Transverse colon (tissue), 4 donors: Measurements from ENCODE around the gene ZNF334.

Experiments
- POLR2AphosphoS5 ChIP-seq, 3 donors: sonication (generic); formaldehyde crosslinking; IDR thresholded peaks; one replicate each; pipeline ENCODE4 v1.6.1; 2016; ENCODE audit warnings: antibody characterized with exemption in 3 of 3
- TF ChIP-seq, protein P1 (sequence below), 5 experiments: fragments of 200-600 bp in 3 of 5; fragments of 450-650 bp in 2 of 5; sonication (generic) in 3 of 5; IDR thresholded peaks; 1 replicate in 2 of 5; 2 replicates in 3 of 5; pipeline ENCODE4 v1.5.1; 2016 to 2017; ENCODE audit warnings: antibody characterized with exemption in 5 of 5, inconsistent platforms in 3 of 5, mild to moderate bottlenecking in 2 of 5, moderate library complexity in 1 of 5

DNA sequence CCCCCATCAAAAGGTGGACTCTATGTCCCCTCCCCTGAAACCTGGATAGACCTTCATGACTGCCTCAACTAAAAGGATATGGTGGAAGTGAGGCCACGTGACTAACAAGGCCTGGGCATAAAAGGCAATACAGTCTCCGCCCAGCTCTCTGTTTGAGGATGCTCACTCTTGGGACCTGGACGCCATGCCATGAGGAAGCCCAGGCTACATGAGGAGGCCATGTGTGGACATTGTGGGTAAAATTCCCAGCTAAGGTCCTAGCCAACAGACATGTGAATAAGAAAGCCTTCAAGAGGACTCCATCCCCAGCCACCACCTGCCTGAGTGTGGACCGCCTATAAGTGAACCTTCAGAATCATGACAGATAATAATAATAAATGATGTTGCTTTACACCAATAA lies 7.2 kb upstream of the ZNF334 start:
- TF ChIP-seq, protein P1, sequence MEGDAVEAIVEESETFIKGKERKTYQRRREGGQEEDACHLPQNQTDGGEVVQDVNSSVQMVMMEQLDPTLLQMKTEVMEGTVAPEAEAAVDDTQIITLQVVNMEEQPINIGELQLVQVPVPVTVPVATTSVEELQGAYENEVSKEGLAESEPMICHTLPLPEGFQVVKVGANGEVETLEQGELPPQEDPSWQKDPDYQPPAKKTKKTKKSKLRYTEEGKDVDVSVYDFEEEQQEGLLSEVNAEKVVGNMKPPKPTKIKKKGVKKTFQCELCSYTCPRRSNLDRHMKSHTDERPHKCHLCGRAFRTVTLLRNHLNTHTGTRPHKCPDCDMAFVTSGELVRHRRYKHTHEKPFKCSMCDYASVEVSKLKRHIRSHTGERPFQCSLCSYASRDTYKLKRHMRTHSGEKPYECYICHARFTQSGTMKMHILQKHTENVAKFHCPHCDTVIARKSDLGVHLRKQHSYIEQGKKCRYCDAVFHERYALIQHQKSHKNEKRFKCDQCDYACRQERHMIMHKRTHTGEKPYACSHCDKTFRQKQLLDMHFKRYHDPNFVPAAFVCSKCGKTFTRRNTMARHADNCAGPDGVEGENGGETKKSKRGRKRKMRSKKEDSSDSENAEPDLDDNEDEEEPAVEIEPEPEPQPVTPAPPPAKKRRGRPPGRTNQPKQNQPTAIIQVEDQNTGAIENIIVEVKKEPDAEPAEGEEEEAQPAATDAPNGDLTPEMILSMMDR (IDR thresholded peaks at IDR 0.05) = no peak
- TF ChIP-seq POLR2AphosphoS5 (IDR thresholded peaks at IDR 0.05) = no peak
